ENCODE results near the gene WNT3.
"Not testable (repeated sequence)": the region's sequence is repeated elsewhere in the genome, so short reads cannot be mapped to it uniquely, and the experiment has no call there.

The WNT3 gene

DNA sequence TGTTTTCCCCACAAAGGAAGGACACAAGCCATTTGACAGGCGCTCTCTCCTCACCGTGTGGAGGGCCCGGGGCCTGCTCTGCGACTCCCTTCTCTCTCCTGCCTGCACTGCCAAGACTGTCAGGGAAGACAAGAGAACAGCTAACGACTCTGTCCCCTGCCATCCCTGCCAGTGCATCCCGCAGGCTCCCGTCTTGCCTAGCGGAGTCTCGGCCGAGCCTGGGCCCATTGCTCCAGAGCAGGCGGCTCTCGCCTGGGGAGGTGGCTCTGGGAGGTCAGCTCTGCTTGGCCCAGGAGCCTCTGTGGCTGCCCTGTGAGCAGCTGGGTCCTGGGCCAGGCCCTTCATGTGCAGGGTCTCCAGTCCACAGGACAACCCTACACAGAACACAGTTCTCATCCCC is 53.0 kb downstream of the WNT3 start:
- no peak for DNase-seq (ENCODE audit: low read depth)

DNA sequence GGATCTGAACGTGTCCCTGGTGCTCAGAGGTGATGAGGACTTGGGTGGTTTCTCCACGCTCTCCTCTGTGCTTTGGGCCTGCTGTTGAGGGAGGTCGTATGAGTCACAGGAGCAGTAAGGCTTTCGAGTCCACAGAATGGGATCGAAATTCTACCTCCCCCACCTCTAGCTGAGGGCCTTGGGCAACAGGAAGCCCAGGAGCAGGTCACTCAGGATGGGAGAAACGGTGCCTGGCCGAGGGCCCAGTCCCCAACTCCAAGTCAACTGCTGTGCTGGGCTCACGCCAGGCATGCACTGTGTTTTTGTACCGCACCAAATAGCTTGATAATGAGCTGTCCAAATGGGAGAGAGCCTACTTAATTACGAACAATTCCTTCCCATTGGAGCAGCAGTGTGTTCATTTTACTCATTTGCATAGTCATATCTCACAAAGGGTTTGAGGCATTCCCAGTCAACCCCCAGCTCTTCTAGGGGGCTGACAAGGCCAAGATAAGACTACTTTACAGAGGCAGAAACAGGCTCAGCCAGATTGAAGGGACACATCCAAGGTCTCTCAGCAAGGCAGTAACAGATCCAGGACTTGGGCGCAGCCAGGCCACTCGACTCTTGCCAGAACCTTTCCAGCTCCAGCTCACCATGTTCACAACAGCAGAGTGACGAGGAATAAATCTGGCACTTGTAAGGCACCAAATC is 53.6 kb downstream of the WNT3 start:
- DNase-seq (ENCODE audit: low read depth) = no peak

DNA sequence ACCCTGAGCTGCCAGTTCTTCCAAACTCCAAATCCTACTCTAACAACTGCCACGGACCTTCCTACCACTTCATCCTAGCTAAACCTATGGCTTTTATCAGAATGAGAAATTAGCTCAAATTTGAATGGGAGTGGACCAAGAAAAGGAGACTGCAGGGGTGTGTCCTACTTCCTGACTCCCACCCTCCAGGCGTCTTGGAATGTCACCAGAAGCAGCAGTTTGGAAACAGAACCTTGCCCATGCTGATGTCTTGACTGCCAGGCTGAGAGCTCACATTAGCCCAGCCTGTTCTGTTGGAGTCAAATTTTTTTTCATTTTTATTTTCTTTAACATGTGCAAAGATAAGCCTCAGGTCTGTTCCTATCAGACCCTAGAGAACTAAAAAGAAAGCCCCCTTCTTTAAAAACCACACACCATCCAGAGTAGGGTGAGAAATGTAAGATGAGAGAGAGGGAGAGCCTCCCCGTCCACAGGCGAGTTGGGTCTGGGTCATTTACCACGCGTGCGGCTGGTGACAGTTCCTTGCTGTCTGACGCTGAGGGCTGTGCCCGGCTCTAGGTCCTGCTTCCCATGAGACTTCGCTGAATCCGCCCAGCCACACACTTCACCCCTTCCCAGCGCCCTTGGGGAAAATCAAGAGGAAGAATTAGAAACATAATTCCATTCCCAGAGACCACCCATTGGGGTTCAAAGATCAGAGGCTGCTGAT is 54.3 kb downstream of the WNT3 start:
- DNase-seq (ENCODE audit: low read depth) = no peak

DNA sequence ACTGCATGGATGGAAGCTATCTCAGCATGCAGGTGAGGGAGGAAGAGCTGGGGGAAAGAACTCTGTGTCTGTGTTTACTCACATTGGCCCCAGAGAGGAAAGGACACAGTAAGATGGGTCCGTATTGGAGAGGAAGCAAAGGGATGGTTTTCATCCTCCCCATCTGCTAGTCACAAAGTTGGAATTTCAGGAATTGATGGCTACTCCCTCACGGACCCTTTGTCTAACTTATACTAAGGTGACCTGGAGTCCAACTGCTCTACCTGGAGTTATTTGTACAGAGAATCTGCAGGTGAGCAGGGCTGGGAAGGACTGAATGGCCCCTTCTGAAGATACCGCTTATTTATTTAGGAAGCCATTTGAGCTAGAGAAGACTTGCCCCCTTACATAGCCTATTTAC is 55.1 kb downstream of the WNT3 start:
- no peak for DNase-seq (ENCODE audit: low read depth)

DNA sequence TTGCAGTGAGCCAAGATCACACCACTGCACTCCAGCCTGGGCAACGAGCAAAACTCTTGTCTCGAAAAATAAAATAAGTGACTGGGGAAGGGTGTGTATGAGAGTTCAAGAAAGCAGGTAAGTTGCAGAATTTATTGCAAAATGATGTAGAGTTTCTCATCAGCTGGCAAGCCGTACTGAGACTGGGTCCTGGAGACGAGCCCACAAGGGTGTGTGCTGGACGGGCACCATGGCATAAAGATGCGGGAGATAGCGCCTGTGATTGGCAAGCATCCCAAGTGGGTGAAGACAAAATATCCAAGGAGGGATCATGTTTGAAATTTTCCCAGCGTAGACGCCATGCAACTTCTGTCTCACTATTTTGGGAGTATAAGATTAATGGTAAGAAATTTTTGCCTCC is 59.4 kb downstream of the WNT3 start:
- DNase-seq (ENCODE audit: low read depth) = no peak

DNA sequence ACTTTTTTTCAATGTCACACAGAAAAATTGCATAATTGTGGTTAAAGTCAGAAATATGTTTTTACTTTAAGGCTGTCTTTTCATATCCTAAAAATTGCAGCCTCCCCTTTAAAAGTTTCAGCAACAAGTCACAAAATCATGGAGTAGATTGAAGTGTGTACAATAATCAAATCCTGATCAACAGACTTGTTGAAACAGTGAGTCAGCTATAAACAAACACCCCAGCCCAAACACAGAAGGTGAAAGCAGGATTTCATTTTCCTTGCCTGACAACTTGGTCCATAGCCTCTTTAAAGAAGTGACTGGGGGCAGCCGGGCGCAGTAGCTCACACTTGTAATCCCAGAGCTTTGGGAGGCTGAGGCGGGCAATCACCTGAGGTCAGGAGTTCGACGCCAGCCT is 59.9 kb downstream of the WNT3 start:
- no peak for DNase-seq (ENCODE audit: low read depth)

DNA sequence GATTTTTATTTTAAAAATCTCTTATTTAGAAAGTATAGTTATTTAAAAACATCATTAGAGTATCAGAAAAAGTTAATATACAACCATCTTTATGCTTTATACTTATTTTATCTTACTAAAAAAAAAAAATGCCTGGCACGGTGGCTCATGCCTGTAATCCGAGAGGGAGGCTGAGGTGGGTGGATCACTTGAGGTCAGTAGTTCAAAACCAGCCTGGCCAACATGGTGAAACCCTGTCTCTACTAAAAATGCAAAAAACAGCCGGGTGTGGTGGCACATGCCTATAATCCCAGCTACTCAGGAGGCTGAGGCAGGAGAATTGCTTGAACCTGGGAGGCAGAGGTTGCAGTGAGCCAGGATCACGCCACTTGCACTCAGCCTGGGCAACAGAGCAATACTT is 60.9 kb downstream of the WNT3 start:
- DNase-seq (ENCODE audit: low read depth) = not testable (repeated sequence)

DNA sequence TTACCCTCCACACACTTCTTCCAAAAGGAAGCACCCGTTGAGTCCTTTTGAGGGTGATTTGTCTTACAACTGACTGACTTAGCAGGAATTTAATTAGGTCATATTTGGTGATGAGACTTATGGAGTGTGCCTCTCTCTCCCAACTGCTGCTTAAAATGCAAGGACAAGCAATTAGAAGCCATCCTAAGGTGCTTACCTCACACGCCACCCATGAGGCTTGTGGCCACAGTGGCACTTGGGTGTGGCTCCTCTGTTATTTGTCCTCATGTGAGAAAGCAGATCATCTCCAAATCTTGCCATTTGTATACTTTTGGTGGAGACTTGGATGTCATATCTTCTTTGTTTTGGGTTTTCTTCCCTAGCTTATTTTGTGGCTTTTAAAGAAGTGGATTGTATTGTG is 61.6 kb downstream of the WNT3 start:
- no peak for DNase-seq (ENCODE audit: low read depth)

DNA sequence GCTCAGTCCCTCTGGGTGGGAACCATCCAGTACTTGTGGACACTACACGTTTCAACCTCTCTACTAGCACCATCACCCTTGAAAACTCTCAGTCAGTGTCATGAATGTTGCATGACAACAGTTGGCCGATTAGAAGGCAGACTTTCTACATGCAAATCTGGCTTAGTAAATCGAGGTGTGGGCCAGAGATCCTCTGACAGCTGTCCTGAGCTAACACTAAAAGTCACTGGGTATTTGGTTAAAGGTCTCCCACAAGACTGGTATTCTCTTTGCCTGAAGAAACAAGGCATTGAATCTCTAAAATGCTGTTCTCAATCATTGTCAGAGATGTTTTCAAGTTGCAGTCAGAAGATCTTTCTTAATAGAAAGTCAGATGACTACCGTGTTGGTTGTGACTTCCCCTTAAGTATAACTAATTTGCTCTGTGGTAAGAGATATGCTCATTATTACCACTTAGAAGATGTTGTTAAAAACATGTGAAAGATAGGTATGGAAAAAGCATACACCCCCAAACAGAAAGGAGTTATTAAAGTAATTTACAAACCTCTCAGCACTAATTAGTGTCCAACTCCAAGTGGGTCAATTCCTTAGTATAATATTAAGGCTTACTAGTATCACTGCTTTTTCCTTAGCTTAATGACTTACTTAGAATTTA is 62.3 kb downstream of the WNT3 start:
- DNase-seq (ENCODE audit: low read depth) = no peak

DNA sequence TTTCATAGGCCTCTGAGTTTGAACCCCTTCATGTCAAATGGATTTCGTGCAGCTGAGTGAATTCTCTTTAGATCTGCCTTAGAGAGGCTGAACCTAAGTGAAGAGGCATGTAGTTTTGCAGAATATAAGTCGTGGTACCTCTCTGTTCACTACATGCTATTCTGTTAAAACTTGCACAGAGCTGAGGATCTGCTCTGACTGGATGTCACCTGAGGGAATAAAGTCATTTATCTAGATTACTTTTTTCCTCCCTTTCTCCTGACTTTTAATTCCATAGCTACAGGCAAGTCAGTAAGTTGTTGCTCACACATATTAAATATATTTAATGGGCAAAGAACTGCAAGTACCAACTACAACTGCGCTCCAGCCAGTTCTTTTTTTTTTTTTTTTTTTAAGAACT is 64.7 kb downstream of the WNT3 start:
- DNase-seq (ENCODE audit: low read depth) = no peak

DNA sequence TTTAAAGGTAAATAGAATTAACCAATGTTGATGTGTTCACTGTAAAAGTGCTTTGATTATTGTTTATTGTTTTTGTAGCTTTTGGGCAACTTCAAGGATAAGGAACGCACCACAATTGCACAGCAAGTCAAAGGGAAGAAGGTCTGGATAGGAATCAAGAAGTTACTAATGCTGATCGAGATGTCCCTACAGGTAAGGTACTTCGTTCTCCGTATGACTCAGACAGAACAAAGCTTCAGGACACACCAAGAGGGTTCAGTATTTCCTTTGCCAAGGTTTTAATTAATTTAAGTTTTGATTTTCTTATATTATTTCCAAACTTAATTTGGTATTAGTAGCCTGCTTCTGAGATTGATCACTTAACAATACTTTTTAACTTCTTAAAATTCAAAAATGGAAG is 67.1 kb downstream of the WNT3 start:
- DNase-seq (ENCODE audit: low read depth) = no peak

DNA sequence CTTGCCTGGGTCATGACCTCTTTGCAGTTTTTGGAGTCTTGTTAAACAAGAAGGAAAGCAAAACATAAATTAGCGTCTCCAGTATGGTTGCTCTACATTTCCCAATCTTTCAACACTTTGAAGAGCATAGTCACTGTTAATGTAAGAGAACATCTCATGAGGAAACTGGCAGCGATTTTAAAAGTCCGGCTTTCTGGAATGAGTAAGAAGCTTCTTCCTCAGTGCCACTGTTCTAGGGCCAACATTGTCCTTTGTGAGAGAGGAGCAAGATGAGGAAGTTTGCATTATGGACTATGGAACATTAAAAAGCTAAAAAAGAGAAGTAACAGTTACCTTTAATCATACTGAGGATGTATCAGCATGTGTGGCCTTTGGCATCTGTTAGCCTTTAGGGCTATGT is 73.1 kb downstream of the WNT3 start:
- no peak for DNase-seq (ENCODE audit: low read depth)

DNA sequence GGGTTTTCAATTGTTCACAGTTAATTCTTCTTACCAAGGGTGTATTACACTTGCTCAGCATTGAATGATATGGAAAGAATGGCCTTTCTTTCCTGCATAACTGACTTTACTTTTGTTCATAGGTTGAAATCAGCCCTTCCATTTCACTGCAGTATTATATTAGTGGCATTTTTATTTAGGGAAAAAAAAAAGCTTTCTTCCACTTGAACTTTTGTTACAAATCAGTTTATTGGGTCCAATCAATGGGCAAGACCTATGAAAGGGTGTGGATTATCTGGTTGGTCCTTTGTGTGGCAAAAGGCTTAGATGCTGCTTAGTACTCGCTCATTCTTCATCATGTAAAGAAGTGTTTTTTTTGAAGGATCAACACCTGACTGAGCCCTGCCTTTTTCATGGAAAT is 74.1 kb downstream of the WNT3 start:
- no peak for DNase-seq (ENCODE audit: low read depth)

DNA sequence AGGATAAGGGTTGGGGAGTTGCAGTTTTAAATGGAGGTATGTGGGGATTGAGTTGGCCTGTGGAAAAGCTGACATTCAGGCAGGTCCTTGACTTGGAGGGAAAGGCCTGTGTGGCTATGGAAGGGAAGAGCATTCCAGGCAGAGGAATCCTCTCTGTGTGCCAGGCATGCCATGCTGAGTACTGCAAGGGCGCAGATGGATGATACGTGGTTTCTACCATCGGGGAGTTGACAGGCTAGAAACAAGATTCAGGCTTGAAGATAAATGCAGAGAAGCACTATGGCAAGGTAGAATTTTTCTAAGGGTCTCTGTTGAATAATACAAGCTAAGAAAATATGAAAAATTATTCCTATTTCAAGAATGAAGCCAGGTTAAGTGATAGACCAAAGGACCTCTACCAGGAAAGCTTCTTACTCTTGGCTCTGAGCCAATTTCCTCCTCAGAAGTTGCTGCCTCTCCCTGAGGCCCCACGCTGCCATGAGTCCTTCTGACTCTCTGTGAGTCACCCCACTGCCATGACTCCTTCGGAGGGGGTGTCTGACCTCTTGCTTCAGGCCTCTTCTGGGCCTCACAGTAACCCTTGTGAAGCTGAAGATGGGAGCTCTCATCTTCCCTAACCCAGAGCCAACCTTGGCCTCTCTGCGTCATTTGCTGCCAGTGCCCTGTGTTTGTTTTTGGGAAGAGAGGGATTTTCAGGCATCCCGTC is 75.8 kb downstream of the WNT3 start:
- DNase-seq (ENCODE audit: low read depth) = no peak

DNA sequence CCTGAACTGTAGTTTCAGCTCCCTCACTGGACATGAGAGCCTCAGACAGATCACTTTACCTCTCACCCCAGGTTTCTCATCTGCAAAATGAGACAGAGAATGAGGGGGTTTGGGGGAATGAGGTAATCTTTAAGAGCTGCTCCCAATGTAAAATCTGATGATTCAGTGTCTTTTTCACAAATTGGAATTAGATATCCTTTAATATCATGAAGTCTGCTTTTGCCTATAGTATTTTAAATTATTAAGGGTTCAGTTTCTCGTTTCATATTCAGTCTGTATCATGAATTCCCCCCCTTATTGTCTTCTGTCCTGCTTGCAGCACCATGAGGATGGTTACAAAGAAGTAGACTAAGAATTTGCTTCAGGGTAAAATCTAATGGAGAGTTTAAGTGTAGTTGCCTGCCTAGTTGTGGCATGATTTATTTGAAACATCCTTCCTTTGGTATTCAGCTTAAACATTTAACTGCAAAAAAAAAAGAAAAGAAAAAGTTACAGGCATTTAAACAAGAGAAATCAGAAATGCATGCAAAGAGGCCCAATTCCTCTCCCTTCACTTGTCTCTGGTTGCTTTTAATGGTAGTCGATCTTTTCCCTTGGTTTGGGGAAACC is 77.3 kb downstream of the WNT3 start:
- DNase-seq (ENCODE audit: low read depth) = no peak

DNA sequence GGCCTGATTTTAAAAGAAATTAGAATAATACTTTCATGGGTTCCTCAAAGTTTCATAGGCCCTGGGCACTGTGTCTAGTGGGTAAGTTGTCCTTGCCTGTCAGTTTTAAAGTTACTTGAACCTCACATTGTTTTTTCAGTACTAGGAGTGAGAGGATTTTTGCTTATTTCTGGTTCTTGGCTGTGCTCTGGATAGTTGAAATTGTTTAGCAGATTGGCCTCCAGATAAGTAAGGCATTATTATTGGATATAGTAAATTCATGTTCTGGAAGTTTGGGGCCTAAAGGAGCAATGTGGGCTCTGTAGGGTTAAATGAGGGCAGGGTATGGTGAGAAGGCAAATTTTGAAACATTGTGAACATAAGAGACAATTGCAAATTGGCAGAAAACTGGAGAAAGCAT is 78.5 kb downstream of the WNT3 start:
- no peak for DNase-seq (ENCODE audit: low read depth)

DNA sequence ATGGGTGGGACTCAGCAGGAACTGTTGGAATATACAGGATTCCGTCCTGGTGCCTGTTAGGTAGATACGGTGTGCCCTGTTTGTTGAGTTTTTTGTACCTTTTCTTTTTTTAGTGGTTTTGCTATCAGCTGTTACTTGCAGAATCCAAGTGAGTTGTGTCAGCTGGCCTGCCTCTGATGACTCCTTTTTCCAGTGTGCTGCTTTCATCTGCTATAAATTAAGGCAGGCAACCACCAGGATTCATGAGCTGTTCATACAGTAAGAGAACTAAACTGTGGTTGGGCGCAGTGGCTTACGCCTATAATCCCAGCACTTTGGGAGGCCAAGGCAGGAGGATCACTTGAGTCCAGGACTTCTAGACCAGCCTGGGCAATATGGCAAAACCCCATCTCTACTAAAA is 79.9 kb downstream of the WNT3 start:
- no peak for DNase-seq (ENCODE audit: low read depth)

DNA sequence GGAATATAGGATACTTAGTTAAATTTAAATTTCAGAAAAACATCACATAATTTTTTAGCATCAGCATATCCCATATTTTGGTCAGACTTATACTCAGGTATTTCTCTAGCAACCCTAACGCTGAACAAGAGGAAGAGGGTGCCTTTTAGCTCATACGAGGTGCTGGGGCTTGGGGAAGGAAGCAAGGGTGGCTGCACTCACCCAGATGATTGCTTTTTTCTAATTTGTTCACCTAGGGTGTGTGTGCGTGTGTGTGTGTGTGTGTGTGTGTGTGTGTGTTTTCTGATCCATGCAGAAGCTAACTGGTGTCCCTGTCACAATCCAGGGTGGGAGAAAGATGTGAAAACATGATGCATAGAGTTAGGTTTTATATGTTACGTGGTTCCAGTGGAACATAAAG is 81.2 kb downstream of the WNT3 start:
- DNase-seq (ENCODE audit: low read depth) = no peak

DNA sequence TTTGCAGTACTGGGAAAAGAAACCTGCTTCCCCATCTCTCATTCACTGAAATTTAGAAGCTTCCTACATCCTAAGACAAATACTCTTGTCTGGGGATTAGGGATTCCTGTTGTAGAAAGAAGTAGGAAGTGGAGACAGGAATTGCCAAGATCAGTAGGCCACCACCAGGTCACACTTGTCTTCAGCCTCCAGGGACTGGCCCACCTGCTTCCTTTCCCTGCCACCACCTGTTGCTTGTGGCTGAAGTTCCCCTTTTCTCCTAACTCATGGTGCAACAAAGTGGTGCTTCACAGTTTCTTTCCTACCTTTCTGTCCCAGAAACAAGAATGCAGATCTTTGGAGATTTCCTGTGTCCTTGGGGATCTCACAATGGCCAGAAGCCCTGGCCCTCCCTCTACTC is 82.4 kb downstream of the WNT3 start:
- no peak for DNase-seq (ENCODE audit: low read depth)

DNA sequence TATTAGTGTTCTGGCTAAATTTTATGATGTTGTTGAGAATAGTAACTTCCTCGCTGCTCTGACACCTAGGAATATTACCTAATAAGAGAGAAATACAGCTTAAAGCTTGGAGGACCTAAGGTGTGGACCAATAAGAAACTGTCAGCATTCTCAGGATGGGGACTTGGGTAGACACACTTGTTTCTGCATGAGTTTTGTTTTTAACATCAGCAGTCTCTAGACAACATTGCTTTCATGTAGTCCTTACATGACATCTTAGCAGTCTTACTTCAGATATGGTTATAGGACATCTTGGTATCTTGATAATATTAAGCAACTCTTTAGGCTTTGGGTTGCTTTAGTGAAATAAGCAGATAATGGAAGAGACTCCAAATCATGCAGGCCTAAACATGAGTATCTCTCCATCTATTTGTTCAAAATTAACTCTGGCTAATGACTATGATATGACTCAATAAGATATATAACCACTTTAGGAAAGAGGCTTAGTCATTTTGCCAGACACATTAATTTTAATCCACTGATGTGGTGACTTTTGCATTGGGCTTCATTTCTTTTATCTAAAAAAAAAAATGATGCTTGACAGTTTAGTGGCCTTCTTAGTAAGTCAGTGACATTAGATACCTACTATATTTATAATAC is 84.5 kb downstream of the WNT3 start:
- no peak for DNase-seq (ENCODE audit: low read depth)

DNA sequence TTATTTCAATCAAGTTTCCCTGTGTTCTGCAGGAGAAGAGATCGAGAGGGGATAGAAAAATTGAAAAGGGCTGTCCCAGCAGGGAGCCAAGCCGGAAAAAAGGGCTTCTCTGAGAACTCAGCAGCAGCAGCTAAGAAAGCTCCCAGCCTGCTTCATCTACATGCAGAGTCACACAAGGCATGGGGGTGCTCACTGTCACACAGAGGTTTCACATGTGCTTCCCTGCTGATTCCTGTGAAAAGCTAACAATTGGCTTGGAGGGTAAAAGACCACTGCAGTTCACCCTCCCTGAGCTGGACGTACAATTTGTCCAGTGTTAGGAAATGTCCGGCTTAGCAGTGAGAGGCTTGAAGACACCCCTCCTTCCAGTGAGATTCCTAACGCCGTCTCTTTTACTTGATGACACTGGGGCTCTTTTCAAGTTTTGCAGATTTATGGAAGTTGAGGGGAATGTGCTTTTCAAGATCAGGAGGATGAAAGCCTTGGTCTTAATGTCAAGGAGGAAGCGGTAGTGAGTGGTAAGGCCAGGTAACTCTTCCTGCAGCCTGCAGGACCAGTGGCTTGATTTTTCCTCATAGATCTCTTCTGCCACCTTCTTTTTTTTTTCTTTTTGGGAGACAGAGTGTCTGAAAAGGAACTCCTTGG is 85.6 kb downstream of the WNT3 start:
- DNase-seq (ENCODE audit: low read depth) = no peak

DNA sequence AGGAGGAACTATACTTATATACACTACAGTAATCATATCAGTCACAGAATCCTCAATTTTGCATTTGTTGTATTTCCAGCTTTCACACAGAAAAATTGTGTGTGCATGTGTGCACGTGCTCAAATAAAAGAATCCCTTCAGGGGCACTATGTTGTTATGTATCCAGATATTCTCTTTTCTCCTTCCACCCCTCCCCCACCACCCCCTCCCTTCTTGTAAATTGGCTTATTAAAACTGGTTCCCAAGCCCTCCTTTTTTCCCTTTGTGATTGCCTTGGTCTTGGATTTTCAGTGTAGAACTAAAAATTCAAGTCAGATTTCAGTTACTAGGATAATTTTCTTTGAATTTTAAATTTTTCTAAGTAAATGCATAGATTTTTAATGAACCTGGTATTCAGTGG is 86.3 kb downstream of the WNT3 start:
- no peak for DNase-seq (ENCODE audit: low read depth)
